HG03565 (cell line): ENCODE measurements around the gene GPM6B.
"Not testable (repeated sequence)": the region's sequence is repeated elsewhere in the genome, so short reads cannot be mapped to it uniquely, and the experiment has no call there.

ENCODE experiments used
- ATAC-seq: cut with Tn5 transposase; IDR thresholded peaks from one replicate; pipeline ENCODE4 v1.9.1; 2021; ENCODE audit warnings: mild to moderate bottlenecking, moderate library complexity; ENCODE audit not compliant: unreplicated experiment

Gene GPM6B

DNA sequence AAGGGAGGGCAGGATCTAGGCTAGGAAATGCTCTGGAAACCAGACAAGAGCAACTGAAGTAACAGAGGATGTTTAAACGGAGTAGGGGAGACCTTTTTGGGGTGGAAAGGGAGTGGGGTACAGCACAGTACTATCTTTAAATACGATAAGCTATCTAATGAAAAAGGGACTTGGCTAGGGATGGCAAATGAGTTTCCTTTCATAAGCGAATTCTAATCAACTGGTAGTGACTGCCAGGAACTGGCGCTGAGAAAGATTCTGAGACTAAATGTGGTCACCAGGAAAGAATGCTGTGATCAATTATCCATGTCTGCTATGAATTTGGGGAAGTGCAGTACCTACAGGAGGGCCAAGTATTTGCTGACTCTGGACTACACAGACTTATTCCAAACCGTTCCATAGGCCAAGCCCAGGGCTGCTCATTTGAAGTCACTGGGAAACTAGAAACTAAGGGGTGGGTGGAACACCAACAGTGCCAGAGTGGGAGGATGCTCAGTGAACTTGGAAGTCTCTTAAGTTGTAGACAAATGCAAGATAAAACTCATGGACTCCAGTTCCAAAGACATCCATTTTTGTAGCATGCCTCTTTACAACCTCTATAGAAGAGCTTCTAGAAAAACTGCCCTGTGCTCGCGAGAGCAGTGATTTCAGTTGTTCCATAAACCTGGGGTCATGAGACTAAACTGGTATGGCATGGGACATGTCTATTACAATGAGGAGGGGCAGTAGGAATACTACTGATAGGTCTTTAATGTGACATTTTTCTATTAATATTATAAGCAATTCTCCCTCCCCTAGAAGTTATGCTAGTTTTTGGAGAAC is 84.4 kb downstream of the GPM6B start:
- no peak for ATAC-seq

DNA sequence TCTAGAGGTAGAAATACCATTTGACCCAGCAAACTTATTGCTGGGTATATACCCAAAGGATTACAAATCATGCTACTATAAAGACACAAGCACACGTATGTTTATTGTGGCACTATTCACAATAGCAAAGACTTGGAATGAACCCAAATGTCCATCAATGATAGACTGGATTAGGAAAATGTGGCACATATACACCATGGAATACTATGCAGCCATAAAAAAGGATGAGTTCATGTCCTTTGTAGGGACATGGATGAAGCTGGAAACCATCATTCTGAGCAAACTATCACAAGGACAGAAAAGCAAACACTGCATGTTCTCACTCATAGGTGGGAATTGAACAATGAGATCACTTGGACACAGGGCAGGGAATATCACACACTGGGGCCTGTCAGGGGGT is 86.4 kb downstream of the GPM6B start:
- ATAC-seq: not testable (repeated sequence)

DNA sequence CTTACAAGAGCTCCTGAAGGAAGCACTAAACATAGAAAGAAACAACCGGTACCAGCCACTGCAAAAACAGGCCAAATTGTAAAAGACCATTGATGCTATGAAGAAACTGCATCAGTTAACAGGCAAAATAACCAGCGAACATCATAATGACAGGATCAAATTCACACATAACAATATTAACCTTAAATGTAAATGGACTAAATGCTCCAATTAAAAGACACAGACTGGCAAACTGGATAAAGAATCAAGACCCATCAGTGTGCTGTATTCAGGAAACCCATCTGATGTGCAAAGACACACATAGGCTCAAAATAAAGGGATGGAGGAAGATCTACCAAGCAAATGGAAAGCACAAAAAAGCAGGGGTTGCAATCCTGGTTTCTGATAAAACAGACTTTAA is 90.3 kb downstream of the GPM6B start:
- ATAC-seq: not testable (repeated sequence)

DNA sequence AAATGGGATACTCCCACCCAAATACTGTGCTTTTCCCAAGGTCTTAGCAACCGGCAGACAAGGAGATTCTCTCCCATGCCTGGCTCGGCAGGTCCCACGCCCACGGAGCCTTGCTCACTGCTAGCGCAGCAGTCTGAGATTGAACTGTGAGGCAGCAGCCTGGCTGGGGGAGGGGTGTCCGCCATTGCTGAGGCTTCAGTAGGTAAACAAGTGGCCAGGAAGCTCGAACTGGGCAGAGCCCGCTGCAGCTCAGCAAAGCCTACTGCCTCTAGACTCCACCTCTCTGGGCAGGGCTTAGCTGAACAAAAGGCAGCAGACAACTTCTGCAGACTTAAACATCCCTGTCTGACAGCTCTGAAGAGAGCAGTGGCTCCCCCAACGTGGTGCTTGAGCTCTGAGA is 92.0 kb downstream of the GPM6B start:
- not testable (repeated sequence) for ATAC-seq

DNA sequence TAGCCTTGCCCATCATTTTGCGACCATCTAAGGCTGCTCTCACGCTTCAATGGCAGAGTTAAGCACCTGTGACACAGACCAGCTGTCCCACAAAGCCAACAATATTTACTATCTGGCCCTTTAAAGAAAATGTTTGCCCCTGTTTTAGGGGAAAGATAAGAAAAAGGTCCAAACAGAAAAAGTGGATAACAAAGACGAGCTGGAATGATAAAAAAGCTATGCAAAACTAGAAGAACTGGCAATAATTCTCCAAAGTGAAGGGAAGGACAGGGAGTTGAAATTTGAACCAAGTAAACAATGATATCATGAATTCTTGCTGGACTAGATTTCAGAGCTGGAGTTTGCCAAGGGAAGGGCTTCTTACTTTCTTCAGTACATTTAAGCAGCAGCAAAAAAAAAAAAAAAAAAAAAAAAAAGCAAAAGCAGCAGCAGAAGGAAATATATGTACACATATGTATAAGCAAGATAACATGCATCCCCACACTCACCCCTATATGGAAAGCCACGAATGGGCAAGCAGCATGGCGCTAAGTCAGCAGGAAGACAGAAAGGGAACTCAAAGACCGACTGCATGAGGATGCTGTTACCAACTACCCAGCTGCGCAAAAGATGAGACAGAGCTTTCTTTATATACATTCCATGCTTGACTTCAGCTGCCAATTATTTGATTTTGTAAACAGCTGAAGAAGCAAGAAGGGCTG is 94.9 kb downstream of the GPM6B start:
- ATAC-seq: no peak

DNA sequence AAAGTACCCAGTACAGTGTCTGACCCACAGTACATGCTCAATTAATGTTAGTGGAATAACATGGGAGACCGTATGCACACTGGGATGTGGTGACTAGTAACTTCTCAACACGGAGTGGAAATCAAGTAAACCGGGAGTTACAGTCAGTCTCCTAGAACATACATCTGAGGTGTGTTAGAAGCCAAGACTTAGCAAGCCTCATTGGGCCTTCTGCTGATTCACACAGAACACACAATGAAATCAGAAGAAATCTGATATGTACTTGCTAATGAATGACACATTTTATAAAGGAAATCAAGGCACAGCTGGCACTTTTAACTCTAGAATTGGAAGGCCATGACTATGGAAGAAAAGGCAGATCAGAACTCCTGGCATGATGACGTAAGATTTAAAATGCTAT is 95.5 kb downstream of the GPM6B start:
- no peak for ATAC-seq
